Adrenal gland (tissue), 12 donors: Measurements from ENCODE around the gene LRRC25. TPM values are rescaled to one million over a fixed set of nuclear protein-coding genes. Genes with fewer than 3 reads are reported as not detected.

Experiments
- DNase-seq, 7 donors: peaks; one replicate each; pipeline ENCODE4 v3.0.0-alpha.2; 2019 to 2020
- H3K27ac ChIP-seq, 5 donors: fragments of 200-600 bp; sonication (generic) in 4 of 5; 1 replicate in 3 of 5; 2 replicates in 2 of 5; pipeline versions ENCODE4 v1.5.1 to v1.8.0; 2016 to 2020; ENCODE audit warnings: mild to moderate bottlenecking in 1 of 5
- H3K27me3 ChIP-seq: fragments of 200-600 bp; 2 replicates; pipeline ENCODE4 v1.8.0; 2021
- H3K36me3 ChIP-seq, 2 donors: fragments of 200-600 bp; replicated peaks in 1 of 2; 1 replicate in 1 of 2; 2 replicates in 1 of 2; pipeline versions ENCODE4 v1.5.1 to v1.8.0; 2018 to 2022
- H3K4me1 ChIP-seq, 2 donors: fragments of 200-600 bp; replicated peaks in 1 of 2; 1 replicate in 1 of 2; 2 replicates in 1 of 2; pipeline versions ENCODE4 v1.5.1 to v1.8.0; 2018 to 2021
- H3K4me3 ChIP-seq, 4 donors: fragments of 200-600 bp; sonication (generic) in 3 of 4; one replicate each; pipeline ENCODE4 v1.5.1; 2016 to 2018
- H3K9me3 ChIP-seq, 3 donors: fragments of 200-600 bp; sonication (generic) in 1 of 3; replicated peaks in 1 of 3; 1 replicate in 2 of 3; 2 replicates in 1 of 3; pipeline versions ENCODE4 v1.5.1 to v1.8.0; 2016 to 2021
- CTCF ChIP-seq, 6 experiments: fragments of 450-650 bp in 4 of 6; fragments of 200-600 bp in 2 of 6; sonication (generic) in 1 of 6; IDR thresholded peaks; 1 replicate in 5 of 6; 2 replicates in 1 of 6; pipeline versions ENCODE4 v1.5.1 to v1.8.0; 2016 to 2021; ENCODE audit warnings: antibody characterized with exemption in 6 of 6, mild to moderate bottlenecking in 2 of 6, moderate library complexity in 1 of 6
- POLR2A ChIP-seq, 2 donors: fragments of 450-650 bp; IDR thresholded peaks; one replicate each; pipeline ENCODE4 v1.6.1; 2017; ENCODE audit warnings: antibody characterized with exemption in 2 of 2, mild to moderate bottlenecking in 2 of 2, moderate library complexity in 1 of 2
- WGBS, 4 donors: extraction: QIAGEN DNeasy Blood & Tissue Kit in 2 of 4; methylation state at CpG; one replicate each; pipeline versions ENCODE4 v1.1.5 to v1.1.7; 2013 to 2017; 5-methylcytosine and 5-hydroxymethylcytosine counted together
- intact Hi-C, 2 donors: fragments of 100-400 bp; cut with DNase I; formaldehyde crosslinking; loops; one replicate each; pipeline versions ENCODE4 v1.14.1 to v1.15.0; 2022 to 2023
- polyA plus RNA-seq, 3 donors: library from polyadenylated mRNA; stranded (reverse); fragments of 200-250 nt in 2 of 3; fragments of 350-450 nt in 1 of 3; fragmentation: Illumina TruSeq in 1 of 3; extraction: RNeasy Lipid Tissue Mini Kit (QIAGEN cat#74804) in 1 of 3; gene quantifications; one replicate each; pipeline ENCODE4 v1.2.3, GENCODE V29; 2013 to 2014
- total RNA-seq, 9 donors: library from RNA; depleted of rRNA in 4 of 9; stranded (reverse); fragments of >200 nt in 4 of 9; fragments of 120-200 nt in 1 of 9; fragmentation: NEBNext Ultra II Directional in 1 of 9; extraction: Animal tissue kit (Norgen Biotek cat#: 25700) in 1 of 9; gene quantifications; one replicate each; pipeline versions ENCODE4 v1.1.0 to v1.2.4, GENCODE V29; 2013 to 2023
- donor health status: healthy with polysubstance abuse.
- donor health status: Bipolar disorder and iron deficiency.
- donor health status: DM: yes; HTN: yes; CAD: no.
- donor health status: DM: no; HTN: no; CAD: no.
- donor health status: DM: no; HTN: no; CAD: no.
- donor health status: DM: yes; HTN: yes; CAD: no.

Gene LRRC25
- total and polyA plus RNA-seq, 12 donors: 1.5 to 38.2 (median 17.0) TPM

DNA sequence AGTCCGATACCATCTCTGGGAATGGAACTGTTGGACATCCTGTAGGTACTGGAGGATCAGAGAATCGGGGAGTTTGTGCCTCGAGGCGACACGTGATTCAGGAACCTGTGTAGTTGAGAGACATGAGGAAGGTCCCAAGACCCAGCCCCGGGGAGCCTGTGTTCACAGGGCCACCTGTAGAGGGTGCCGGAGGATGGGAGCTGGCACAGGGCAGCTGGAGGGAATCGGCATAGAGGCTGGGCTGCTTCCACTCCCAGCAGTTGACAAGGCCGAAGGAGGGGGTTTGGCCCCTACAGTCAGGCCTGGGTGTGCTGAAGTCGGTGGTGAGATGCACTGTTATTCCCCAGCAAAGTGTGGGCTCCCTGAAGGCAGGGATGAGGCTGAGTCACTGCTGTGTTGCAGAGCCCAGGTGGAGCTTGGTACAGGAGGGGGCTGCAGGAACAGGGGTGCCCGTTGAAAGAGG, 43.0 kb upstream of the LRRC25 start:
- TF ChIP-seq CTCF (IDR thresholded peaks at IDR 0.05): peak in 3 of 6 experiments; percentile 18 to 37 (median 24)
- no peak for TF ChIP-seq POLR2A (IDR thresholded peaks at IDR 0.05)
- peak in 5 of 7 donors; percentile 39 to 73 (median 51) for DNase-seq
- Histone ChIP-seq H3K4me1 (peaks cover 25 to 29% of the 10 kb centered on the region in 2 donors), H3K27me3 (no peaks in the 10 kb centered on the region), H3K27ac (peak overlapping the region in 1 of 5 donors; percentile 38), H3K36me3 (peaks cover 0 to 20% of the 10 kb centered on the region in 2 donors), H3K9me3 (no peaks in the 10 kb centered on the region), H3K4me3 (no peak overlapping the region)
- intact Hi-C loops: loop anchor here in 1 of 2 donors (10.0 kb wide), 1 partner anchor 234 kb away; no protein-coding TSS in a partner anchor
- 46 to 63% (median 54%) methylated on average over 8 to 11 of the region's 11 CpGs for WGBS, 4 donors

DNA sequence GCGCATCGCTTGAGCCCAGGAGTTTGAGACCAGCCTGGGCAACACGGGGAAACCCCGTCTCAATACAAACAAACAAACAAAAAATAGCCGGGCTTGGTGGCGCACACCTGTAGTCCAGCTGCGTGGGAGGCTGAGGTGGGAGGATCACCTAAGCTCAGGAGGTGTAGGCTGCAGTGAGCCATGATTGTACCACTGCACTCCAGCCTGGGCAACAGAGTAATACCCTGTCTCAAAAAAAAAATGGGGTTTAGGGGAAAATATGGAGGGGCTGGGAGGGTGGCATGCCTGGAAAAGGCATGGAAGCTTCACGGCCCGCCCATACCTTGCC, 42.5 kb upstream of the LRRC25 start:
- Histone ChIP-seq H3K9me3 (no peaks in the 10 kb centered on the region), H3K36me3 (peaks cover 0 to 16% of the 10 kb centered on the region in 2 donors), H3K27me3 (no peaks in the 10 kb centered on the region), H3K4me1 (peaks cover 25 to 29% of the 10 kb centered on the region in 2 donors), H3K4me3 (no peak overlapping the region), H3K27ac (peak overlapping the region in 3 of 5 donors; percentile 66 to 92 (median 77))
- DNase-seq: no peak
- no peak for TF ChIP-seq CTCF (IDR thresholded peaks at IDR 0.05)
- no peak for TF ChIP-seq POLR2A (IDR thresholded peaks at IDR 0.05)
- intact Hi-C loops: loop anchor here in 1 of 2 donors (10.0 kb wide), 1 partner anchor 235 kb away; no protein-coding TSS in a partner anchor
- 68 to 79% (median 75%) methylated on average over 9 of the region's 9 CpGs for WGBS, 4 donors

GRCh38 chr19:18439025-18439909, 41.8 kb upstream of the LRRC25 start:
- no peak for TF ChIP-seq CTCF (IDR thresholded peaks at IDR 0.05)
- no peak for TF ChIP-seq POLR2A (IDR thresholded peaks at IDR 0.05)
- no peaks in the 10 kb centered on the region for H3K27me3 ChIP-seq
- intact Hi-C loops: no loop called here
- peak overlapping the region; percentile 24 to 92 (median 66) for H3K27ac ChIP-seq
- H3K9me3 ChIP-seq: no peaks in the 10 kb centered on the region
- peaks cover 0 to 10% of the 10 kb centered on the region in 2 donors for H3K36me3 ChIP-seq
- DNase-seq: peak; percentile 50 to 94 (median 90)
- no peak overlapping the region for H3K4me3 ChIP-seq
- peaks cover 25 to 29% of the 10 kb centered on the region in 2 donors for H3K4me1 ChIP-seq
- 49 to 69% (median 63%) methylated on average over 13 of the region's 13 CpGs for WGBS, 4 donors

GRCh38 chr19:18438331-18439024, 41.1 kb upstream of the LRRC25 start:
- peak overlapping the region in 2 of 4 donors; percentile 40 to 72 for H3K4me3 ChIP-seq
- TF ChIP-seq CTCF (IDR thresholded peaks at IDR 0.05) (no peak), POLR2A (IDR thresholded peaks at IDR 0.05) (no peak)
- intact Hi-C loops: no loop called here
- 23 to 48% (median 28%) methylated on average over 12 to 24 of the region's 24 CpGs for WGBS, 4 donors
- DNase-seq: peak; percentile 52 to 87 (median 79)
- peak overlapping the region; percentile 30 to 92 (median 66) for H3K27ac ChIP-seq
- H3K36me3 ChIP-seq: peaks cover 0 to 2% of the 10 kb centered on the region in 2 donors
- no peaks in the 10 kb centered on the region for H3K9me3 ChIP-seq
- H3K4me1 ChIP-seq: peaks cover 25 to 29% of the 10 kb centered on the region in 2 donors
- H3K27me3 ChIP-seq: no peaks in the 10 kb centered on the region
